ENCODE measurements around the gene FAM25C. TPM values are rescaled to one million over a fixed set of nuclear protein-coding genes. Genes with fewer than 3 reads are reported as not detected.

The FAM25C gene
- total RNA-seq, 6 donors from 2014 or later, result not detected

Small RNA genes within 50 kb of the gene (small RNA-seq; reads per million reads assigned to genes)
- gene RNA5SP315, result 0 reads per million in 4 donors

Other genes with a start within 250 kb of the FAM25C start
- 10 to 100 TPM; 25.2 to 95.6 (median 53.4) TPM for gene SYT15B, start 236.2 kb downstream of the FAM25C start, total RNA-seq
- 1 to 10 TPM in 4 of 6 donors, under 1 TPM in 1, not detected in 1; 0.46 to 2.7 (median 2.4) TPM for gene NPY4R2, start 81.1 kb downstream of the FAM25C start, total RNA-seq

Measured in upper lobe of left lung (tissue), 6 donors.